DLD1 (cell line): ENCODE results near the gene WDCP.
"Not testable (repeated sequence)": the region's sequence is repeated elsewhere in the genome, so short reads cannot be mapped to it uniquely, and the experiment has no call there.

Source experiments
- in situ Hi-C: cut with HindIII; loops from 2 replicates; pipeline ENCODE4 v1.10.0; 2017; ENCODE audit warnings: low sequenced_read_pairs

Gene WDCP

GRCh38 chr2:24072259-24072658 lies 25.1 kb upstream of the WDCP start:
- in situ Hi-C loops, result loop anchor here (25.0 kb wide), 1 partner anchor 260 kb away; no protein-coding TSS in a partner anchor

GRCh38 chr2:24065341-24065740 lies 18.1 kb upstream of the WDCP start:
- in situ Hi-C loops, result loop anchor here (25.0 kb wide), 1 partner anchor 253 kb away; no protein-coding TSS in a partner anchor

- in situ Hi-C loops, result loop anchor here (25.0 kb wide), 1 partner anchor 246 kb away; no protein-coding TSS in a partner anchor
These were observed 11.5 kb upstream of the WDCP start for GRCh38 chr2:24058564-24059271.

- in situ Hi-C loops, result loop anchor here (25.0 kb wide), 1 partner anchor 243 kb away; no protein-coding TSS in a partner anchor
These were observed 8.6 kb upstream of the WDCP start for GRCh38 chr2:24055750-24056149.

- in situ Hi-C loops, result loop anchor here (25.0 kb wide), 1 partner anchor 242 kb away; no protein-coding TSS in a partner anchor
These were observed 7.3 kb upstream of the WDCP start for GRCh38 chr2:24054366-24055010.

GRCh38 chr2:24052951-24053350 lies 5.8 kb upstream of the WDCP start:
- in situ Hi-C loops, result loop anchor here (25.0 kb wide), 1 partner anchor 241 kb away; no protein-coding TSS in a partner anchor

- in situ Hi-C loops, result loop anchor here (25.0 kb wide), 1 partner anchor 240 kb away; no protein-coding TSS in a partner anchor
These were observed 4.6 kb upstream of the WDCP start for GRCh38 chr2:24051833-24052232.

- in situ Hi-C loops, result loop anchor here (25.0 kb wide), 1 partner anchor 238 kb away; no protein-coding TSS in a partner anchor
These were observed 3.1 kb upstream of the WDCP start for GRCh38 chr2:24050041-24050979.

- in situ Hi-C loops, result loop anchor here (25.0 kb wide), 1 partner anchor 237 kb away; no protein-coding TSS in a partner anchor
These were observed 2.4 kb upstream of the WDCP start, which contains the start of gene FKBP1B for GRCh38 chr2:24049485-24050021. FKBP1B (plus strand) TSS chr2:24049741; CDS start chr2:24049850, 109 bp downstream.

- in situ Hi-C loops, result no loop called here
These were observed 1.7 kb upstream of the WDCP start for GRCh38 chr2:24048769-24049484.

GRCh38 chr2:24047703-24048033 lies 477 bp upstream of the WDCP start:
- in situ Hi-C loops, result no loop called here

GRCh38 chr2:24046599-24046929 lies 627 bp downstream of the WDCP start:
- in situ Hi-C loops, result no loop called here

- in situ Hi-C loops, result no loop called here
These were observed 1.4 kb downstream of the WDCP start for GRCh38 chr2:24045511-24046508.

- in situ Hi-C loops, result not testable (repeated sequence)
These were observed 4.1 kb downstream of the WDCP start for GRCh38 chr2:24043133-24043532.

GRCh38 chr2:24040511-24040910 lies 6.7 kb downstream of the WDCP start:
- in situ Hi-C loops, result no loop called here

- in situ Hi-C loops, result no loop called here
These were observed 8.2 kb downstream of the WDCP start for GRCh38 chr2:24038786-24039499.

GRCh38 chr2:24026233-24026632 lies 21.0 kb downstream of the WDCP start:
- in situ Hi-C loops, result no loop called here

- in situ Hi-C loops, result no loop called here
These were observed 22.1 kb downstream of the WDCP start for GRCh38 chr2:24024996-24025663.
